ENCODE measurements around the gene MAP3K3. TPM values are rescaled to one million over a fixed set of nuclear protein-coding genes. Genes with fewer than 3 reads are reported as not detected.

MAP3K3 gene
- total and polyA plus RNA-seq, 2 donors (not counting 3 experiments of a cell fraction or from before 2014, with no cell fraction given) = 56.6 to 81.0 TPM

GRCh38 chr17:63658366-63658765 is 36.1 kb downstream of the MAP3K3 start:
- no peaks in the 10 kb centered on the region for H3K79me2 ChIP-seq (ENCODE audit: control insufficient read depth, insufficient read depth, low read length)
- no peaks in the 10 kb centered on the region for H3K9me1 ChIP-seq (replicated peaks; ENCODE audit: control insufficient read depth, extremely low read depth, insufficient read depth, low read length)
- intact Hi-C loops (cut with micrococcal nuclease) = no loop called here
- no peak overlapping the region for H2AFZ ChIP-seq (ENCODE audit: low read depth, low read length)
- H3K4me2 ChIP-seq (ENCODE audit: insufficient read depth, low read length) = no peak overlapping the region
- H3K36me3 ChIP-seq (ENCODE audit: control insufficient read depth in 2 of 2, extremely low read depth in 1 of 2, insufficient read depth in 2 of 2, low read length in 2 of 2) = peaks cover 7 to 8% of the 10 kb centered on the region in 2 experiments
- H3K4me3 ChIP-seq (replicated peaks in 1 of 3; ENCODE audit: insufficient read depth in 1 of 3, low read depth in 1 of 3, low read length in 3 of 3) = no peak overlapping the region
- BruUV-seq (replicated peaks) = no TSS peak
- no peaks in the 10 kb centered on the region for H4K20me1 ChIP-seq (replicated peaks; ENCODE audit: control insufficient read depth, extremely low read depth, insufficient read depth, low read length)
- H3K27me3 ChIP-seq (ENCODE audit: control insufficient read depth in 2 of 2, insufficient read depth in 2 of 2, low read length in 2 of 2) = no peaks in the 10 kb centered on the region
- dilution Hi-C loops (cut with MboI; ENCODE audit: extremely low pct_ligation_motif_present, low sequenced_read_pairs) = no loop called here
- H3K9ac ChIP-seq (replicated peaks; ENCODE audit: extremely low read depth, insufficient read depth, low read length) = no peak overlapping the region
- H3K4me1 ChIP-seq (ENCODE audit: control insufficient read depth, extremely low read depth, insufficient read depth, low read length) = no peaks in the 10 kb centered on the region
- ChIA-PET POLR2A (no interaction called here), CTCF (interaction anchor here (0.9 to 1.0 kb wide), 2 partner anchors 36 to 233 kb away, joined by 4 read pairs; no protein-coding TSS in a partner anchor)
- no peak for TF ChIP-seq CTCF (IDR thresholded peaks at IDR 0.05; ENCODE audit: extremely low read depth in 1 of 2, insufficient read depth in 1 of 2, low read depth in 1 of 2, low read length in 2 of 2)
- TF ChIP-seq MYC (IDR thresholded peaks at IDR 0.05; ENCODE audit: low read depth, low read length) = no peak
- TF ChIP-seq EZH2 (IDR thresholded peaks at IDR 0.05; ENCODE audit: borderline replicate concordance, low read depth, low read length, severe bottlenecking) = no peak
- no peak for TF ChIP-seq JUN (IDR thresholded peaks at IDR 0.05; ENCODE audit: borderline replicate concordance, insufficient read depth, insufficient read length, low read depth)
- TF ChIP-seq, protein P1, sequence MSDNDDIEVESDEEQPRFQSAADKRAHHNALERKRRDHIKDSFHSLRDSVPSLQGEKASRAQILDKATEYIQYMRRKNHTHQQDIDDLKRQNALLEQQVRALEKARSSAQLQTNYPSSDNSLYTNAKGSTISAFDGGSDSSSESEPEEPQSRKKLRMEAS (IDR thresholded peaks at IDR 0.05; ENCODE audit: insufficient read depth, insufficient read length) = no peak
- no peak for TF ChIP-seq GATA2 (IDR thresholded peaks at IDR 0.05; ENCODE audit: insufficient read depth, insufficient read length, low read depth, low read length)
- TF ChIP-seq FOS (IDR thresholded peaks at IDR 0.05; ENCODE audit: borderline replicate concordance, insufficient read depth, low read length) = no peak
- no peak for TF ChIP-seq POLR2AphosphoS5 (IDR thresholded peaks at IDR 0.05; ENCODE audit: insufficient read depth, low read depth, low read length)
- TF ChIP-seq POLR2A (IDR thresholded peaks at IDR 0.05; ENCODE audit: low read depth, low read length) = no peak
- DNase-seq (ENCODE audit: low read depth, low spot score) (no peak), FAIRE-seq (no peak)
- no peaks in the 10 kb centered on the region for H3K9me3 ChIP-seq (replicated peaks; ENCODE audit: control insufficient read depth, insufficient read depth, low read length)
- H3K27ac ChIP-seq (ENCODE audit: insufficient read depth, low read depth, low read length) = no peak overlapping the region
